HG02973 (cell line): ENCODE data around the gene IPCEF1.

Experiments used
- ATAC-seq: cut with Tn5 transposase; IDR thresholded peaks from one replicate; pipeline ENCODE4 v1.9.1; 2021; ENCODE audit warnings: moderate library complexity; ENCODE audit not compliant: unreplicated experiment

Gene IPCEF1

GRCh38 chr6:154169193-154169847 is 187.3 kb downstream of the IPCEF1 start:
- ATAC-seq = no peak

- ATAC-seq = no peak
Measured at GRCh38 chr6:154167126-154167525, 189.5 kb downstream of the IPCEF1 start.

DNA sequence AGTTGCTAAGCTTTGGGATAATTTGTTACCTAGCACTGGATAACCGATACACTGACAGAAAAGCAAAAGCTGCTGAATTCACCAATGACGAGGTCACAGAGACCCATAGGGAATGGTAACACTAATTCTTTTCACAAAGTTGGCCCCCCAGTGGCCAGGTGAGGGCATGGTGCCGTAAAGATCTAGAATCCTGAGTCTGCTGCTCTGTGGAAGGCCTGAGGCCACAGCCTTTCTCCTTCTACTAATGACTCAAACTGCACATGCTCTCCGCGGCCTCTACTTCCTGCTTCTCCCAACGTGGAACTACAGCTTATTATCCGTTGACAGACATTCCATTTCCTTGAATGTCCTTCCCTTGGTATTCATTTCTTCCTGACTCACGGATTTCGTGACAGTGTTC is 190.5 kb downstream of the IPCEF1 start:
- ATAC-seq = no peak

DNA sequence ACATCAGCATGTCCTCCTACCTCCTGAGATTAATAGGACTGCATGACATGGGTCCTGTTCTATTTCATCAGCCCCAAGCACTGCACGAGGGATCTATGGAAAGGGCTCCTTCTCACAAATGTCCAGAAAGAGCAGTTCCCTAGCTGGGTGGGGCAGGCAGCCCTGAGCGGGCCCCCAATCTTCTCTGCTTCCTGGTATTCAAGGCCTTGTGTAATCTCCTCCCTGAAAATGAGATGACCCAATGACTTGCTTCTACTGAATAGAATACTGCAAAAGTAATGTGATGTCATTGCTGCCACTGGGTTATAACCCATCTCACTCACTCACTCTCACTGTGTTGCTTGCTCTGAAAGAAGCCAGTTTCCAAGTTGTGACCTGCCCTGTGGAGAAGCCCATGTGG is 191.1 kb downstream of the IPCEF1 start:
- no peak for ATAC-seq

DNA sequence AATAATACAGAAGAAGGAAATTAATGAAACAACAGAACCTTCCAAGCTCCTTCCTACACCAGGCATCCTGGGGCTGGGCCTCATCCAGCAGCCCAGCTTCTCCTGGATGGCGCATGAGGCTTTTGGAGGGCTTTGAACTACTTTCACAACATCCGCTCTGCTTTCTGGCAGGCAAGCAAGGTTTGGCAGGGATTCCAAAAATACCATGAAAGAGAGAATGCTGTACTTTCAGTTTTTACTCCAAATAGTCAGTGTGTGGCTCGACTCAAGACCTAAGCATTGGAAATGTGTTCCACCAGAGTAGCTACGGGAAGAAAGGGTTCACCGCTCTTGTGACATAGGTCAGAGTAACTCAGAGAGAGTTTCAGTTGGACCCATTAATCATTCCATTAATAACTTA is 192.2 kb downstream of the IPCEF1 start:
- no peak for ATAC-seq

- peak; percentile 83 for ATAC-seq
Measured at GRCh38 chr6:154161689-154162088, 194.9 kb downstream of the IPCEF1 start.

- ATAC-seq = no peak
Measured at GRCh38 chr6:154159126-154159525, 197.5 kb downstream of the IPCEF1 start.

DNA sequence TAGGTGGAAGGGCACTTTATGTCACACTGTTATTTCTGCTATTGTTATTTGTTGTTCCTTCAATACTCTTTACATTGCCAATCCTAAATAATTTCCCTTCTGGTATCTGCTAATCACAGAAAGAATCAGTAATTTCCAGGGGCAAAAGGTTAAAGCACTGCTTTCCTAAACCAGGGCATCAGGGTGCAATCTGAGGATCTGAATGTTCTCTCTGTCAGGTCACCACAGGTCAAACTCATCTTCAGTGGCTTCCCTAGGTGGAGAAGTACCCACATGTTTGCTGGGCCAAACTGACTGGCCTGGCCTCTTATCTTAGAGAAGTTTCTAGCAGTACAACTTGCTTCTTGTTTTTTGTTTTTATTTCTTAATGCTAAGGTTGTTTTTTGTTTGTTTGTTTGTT is 198.9 kb downstream of the IPCEF1 start:
- ATAC-seq = no peak

GRCh38 chr6:154157082-154157481 is 199.5 kb downstream of the IPCEF1 start:
- ATAC-seq = peak; percentile 52

GRCh38 chr6:154156135-154156896 is 200.3 kb downstream of the IPCEF1 start:
- ATAC-seq = peak; percentile 87

DNA sequence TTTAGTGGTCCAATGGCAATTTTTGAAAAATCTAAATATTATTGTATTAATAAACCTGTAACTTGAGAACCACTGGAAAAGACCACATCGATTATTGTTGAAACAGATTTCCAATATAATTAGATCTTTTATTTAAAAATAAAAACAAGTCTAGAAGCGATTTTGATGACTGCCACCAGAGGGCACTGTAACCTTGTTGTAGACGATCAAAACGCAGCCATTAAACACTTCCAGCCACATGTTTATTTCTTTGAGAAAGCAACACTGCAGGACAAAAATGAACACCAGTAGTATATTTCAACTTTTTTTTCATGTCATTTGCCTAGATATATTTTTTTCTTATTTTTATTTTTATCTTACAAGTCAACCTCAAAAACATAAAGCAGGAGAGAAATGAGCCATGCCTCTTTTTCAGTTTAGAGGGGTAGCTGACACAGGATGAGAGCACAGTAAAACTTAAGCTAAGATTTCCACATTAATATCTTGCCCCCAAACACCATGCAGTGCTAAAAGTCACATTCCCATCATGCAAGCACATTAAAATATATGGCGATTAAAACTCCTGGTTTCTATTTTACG is 202.1 kb downstream of the IPCEF1 start:
- ATAC-seq = no peak

DNA sequence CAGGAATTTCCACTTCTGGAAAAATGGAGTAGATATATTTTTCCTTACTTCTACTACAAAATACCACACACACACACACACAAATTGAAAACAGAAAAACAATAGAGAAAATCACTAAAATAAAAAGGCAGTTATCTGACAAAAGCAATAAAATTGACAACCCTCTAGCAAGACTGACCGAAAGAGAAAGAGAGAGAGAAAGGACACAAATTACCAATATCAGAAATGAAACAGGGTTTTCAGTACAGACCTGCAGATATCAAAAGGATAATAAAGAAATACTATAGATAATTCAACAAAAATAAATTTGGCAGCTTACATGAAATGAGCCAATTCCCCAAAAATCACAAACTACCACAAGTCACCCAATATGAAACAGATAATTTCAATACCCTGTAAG is 212.8 kb downstream of the IPCEF1 start:
- ATAC-seq = no peak

- ATAC-seq = no peak
Measured at GRCh38 chr6:154140743-154141142, 215.9 kb downstream of the IPCEF1 start.

GRCh38 chr6:154139892-154140291 is 216.7 kb downstream of the IPCEF1 start:
- no peak for ATAC-seq

DNA sequence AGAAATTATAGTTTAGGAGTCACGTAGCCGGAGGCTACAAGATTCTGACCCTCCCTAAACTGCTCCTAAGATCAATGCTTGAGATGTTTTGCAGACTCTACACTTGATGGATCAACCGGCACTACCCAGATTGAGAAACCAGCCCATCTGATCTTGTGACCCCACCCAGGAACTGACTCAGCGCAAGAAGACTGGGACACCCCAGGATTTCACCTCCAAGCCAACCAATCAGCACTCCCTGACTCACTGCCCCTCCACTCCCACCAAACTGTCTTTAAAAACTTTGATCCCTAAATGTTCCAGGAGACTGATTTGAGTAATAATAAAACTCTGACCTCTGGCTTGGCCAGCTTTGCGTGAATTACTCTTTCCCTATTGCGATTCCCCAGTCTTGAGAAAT is 217.8 kb downstream of the IPCEF1 start:
- ATAC-seq = no peak

DNA sequence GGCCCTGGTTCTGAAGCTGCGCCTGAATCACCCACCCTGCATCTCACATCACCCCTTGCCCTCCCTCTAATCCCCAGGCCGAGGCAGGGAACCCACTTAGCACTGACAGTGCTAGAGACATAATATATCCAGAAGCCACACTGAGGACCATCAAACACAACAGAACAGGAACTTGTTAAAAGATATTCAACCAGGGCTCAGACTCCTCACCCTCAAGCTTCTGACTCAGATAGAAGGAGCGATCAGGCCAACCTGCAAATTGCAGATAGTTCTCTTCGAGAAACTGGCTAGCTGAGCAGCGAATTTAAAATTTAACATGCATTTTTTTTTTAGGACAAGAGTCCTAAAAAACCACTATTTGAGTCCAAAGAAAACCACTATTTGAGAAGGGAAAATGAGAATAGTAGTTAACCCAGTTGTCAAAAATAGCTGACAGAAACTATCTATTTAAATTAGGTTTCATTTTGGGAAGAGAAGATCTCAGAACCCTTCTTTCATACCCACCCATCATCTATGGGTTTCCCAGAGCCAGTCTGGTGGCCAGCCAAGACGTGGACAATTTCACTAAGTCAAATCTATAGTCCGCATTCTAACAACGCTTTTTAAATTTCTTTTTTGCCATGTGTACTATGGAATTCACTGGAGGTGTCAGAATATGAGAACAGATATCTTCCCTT is 222.0 kb downstream of the IPCEF1 start:
- no peak for ATAC-seq

GRCh38 chr6:154127657-154128056 is 228.9 kb downstream of the IPCEF1 start:
- ATAC-seq = no peak

DNA sequence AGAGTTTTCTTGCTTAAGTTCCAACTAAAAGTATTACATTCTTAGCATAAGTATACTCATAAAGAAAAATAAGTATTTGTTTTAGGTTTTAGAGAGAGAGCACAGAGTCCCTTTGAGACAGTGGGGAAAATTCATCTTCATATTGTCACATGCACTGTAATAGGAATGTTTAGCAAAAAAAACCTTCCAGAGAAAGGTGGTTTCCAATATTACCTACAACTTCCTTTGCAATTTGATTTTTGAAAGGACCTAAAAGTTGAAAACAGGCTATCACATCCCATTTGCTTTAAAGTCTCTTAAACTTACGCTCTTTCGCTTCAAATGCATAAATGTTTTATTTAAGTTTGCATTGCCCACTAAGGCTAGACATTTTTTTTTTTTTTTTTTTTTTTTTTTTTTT is 231.2 kb downstream of the IPCEF1 start:
- ATAC-seq = no peak

DNA sequence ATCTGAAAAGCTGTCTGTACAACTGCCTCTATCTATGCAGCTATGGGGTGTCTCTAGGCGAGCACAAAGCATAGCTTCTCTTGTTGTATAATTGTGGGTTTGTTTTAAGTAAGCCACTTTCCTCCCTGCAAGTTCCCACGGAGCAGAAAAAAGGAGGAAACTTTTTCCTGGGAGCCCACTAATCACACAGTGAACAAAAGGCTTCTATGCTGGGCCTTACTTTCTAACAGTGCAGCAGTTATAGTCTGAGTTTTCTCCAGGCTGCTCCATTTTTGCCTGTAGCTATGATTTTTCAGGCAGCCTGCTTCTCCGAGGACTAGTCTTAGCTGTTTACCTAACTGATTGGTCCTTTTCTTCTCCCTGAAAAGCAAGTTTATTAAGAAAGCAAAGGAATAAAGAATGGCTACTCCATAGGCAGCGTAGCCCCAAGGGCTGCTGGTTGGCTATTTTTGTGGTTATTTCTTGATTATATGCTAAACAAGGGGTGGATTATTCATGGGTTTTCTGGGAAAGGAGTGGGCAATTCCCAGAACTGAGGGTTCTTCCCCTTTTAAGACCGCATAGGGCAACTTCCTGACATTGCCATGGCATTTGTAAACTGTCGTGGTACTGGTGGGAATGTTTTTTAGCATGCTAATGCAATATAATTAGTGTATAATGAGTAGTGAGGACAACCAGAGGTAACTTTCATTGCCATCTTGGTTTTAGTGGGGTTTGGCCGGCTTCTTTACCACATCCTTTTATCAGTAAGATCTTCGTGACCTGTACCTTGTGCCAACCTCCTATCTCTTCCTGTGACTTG is 233.2 kb downstream of the IPCEF1 start:
- no peak for ATAC-seq

DNA sequence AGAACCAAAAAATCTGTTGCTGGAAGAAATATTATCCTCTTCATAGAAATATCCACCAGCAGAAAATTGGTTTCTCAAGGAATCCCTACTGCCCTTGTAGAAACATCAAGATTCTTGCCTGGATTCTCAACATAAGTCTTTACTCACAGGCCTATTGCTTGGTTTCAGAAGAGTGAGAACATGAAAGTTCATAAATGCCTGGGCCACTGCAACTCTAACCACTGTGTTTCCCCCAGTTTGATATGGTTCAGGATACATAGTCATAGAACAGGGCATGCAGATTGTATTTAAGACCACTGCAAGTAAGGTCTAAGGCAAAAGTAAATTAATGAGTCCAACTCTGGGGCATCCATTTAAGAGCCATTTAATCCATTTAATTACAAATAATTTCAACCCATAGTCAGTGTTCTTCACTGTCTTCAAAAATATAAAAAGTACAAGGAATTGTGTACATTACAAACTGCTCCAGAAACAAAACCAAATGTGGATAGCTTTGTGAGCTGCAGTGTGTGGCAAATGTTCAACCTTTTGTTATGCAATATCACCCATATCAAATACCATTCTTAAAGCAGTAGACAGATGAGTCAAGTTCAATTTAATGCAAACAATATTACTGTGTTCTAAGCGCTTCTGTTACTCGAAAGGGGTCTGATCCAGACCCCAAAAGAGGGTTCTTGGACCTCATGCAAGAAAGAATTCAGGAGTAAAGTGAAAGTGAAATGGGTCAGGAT is 234.2 kb downstream of the IPCEF1 start:
- ATAC-seq = no peak
